ENCODE data around the gene SUPT3H. TPM values are rescaled to one million over a fixed set of nuclear protein-coding genes. Genes with fewer than 3 reads are reported as not detected.

Gene SUPT3H
- total RNA-seq, 1 donor from 2014 or later, result 12.4 TPM

GRCh38 chr6:45003961-45004360 lies 373.8 kb downstream of the SUPT3H start:
- intact Hi-C loops (cut with micrococcal nuclease), result loop anchor here (5.0 to 10.0 kb wide), 3 partner anchors 77 to 1008 kb away; no protein-coding TSS in a partner anchor
- Mint-ChIP-seq H3K27me3 (no peaks in the 10 kb centered on the region), H3K4me1 (peaks cover 29% of the 10 kb centered on the region), H3K36me3 (ENCODE audit: low read depth) (peaks cover 10% of the 10 kb centered on the region), H3K4me3 (no peak overlapping the region), H3K9me3 (peaks cover 15% of the 10 kb centered on the region), H3K27ac (no peak overlapping the region)
- DNase-seq, result no peak

- peaks cover 29% of the 10 kb centered on the region for H3K4me1 Mint-ChIP-seq
- no peak overlapping the region for H3K4me3 Mint-ChIP-seq
- no peaks in the 10 kb centered on the region for H3K27me3 Mint-ChIP-seq
- no peak for DNase-seq
- peaks cover 10% of the 10 kb centered on the region for H3K36me3 Mint-ChIP-seq (ENCODE audit: low read depth)
- H3K9me3 Mint-ChIP-seq, result peaks cover 14% of the 10 kb centered on the region
- H3K27ac Mint-ChIP-seq, result no peak overlapping the region
- intact Hi-C loops (cut with micrococcal nuclease), result loop anchor here (5.0 to 10.0 kb wide), 3 partner anchors 76 to 1009 kb away; no protein-coding TSS in a partner anchor
Observed at GRCh38 chr6:45003387-45003786, 374.3 kb downstream of the SUPT3H start.

GRCh38 chr6:45002390-45003105 lies 375.2 kb downstream of the SUPT3H start:
- Mint-ChIP-seq H3K4me1 (peaks cover 29% of the 10 kb centered on the region), H3K27ac (peak overlapping the region; percentile 84), H3K9me3 (peaks cover 10% of the 10 kb centered on the region), H3K36me3 (ENCODE audit: low read depth) (peaks cover 10% of the 10 kb centered on the region), H3K27me3 (no peaks in the 10 kb centered on the region), H3K4me3 (peak overlapping the region; percentile 39)
- DNase-seq, result no peak
- intact Hi-C loops (cut with micrococcal nuclease), result loop anchor here (5.0 to 10.0 kb wide), 3 partner anchors 75 to 1010 kb away; no protein-coding TSS in a partner anchor

- Mint-ChIP-seq H3K27me3 (no peaks in the 10 kb centered on the region), H3K4me3 (peak overlapping the region; percentile 39), H3K36me3 (ENCODE audit: low read depth) (peaks cover 6% of the 10 kb centered on the region), H3K4me1 (peaks cover 29% of the 10 kb centered on the region), H3K27ac (peak overlapping the region; percentile 84), H3K9me3 (peaks cover 10% of the 10 kb centered on the region)
- intact Hi-C loops (cut with micrococcal nuclease), result loop anchor here (1.0 to 10.0 kb wide), 5 partner anchors 8 to 1011 kb away; no protein-coding TSS in a partner anchor
- peak; percentile 78 for DNase-seq
Observed at GRCh38 chr6:45001663-45002062, 376.1 kb downstream of the SUPT3H start.

GRCh38 chr6:45000833-45001232 lies 376.9 kb downstream of the SUPT3H start:
- H3K4me3 Mint-ChIP-seq, result no peak overlapping the region
- H3K27ac Mint-ChIP-seq, result peak overlapping the region; percentile 84
- intact Hi-C loops (cut with micrococcal nuclease), result loop anchor here (1.0 to 10.0 kb wide), 5 partner anchors 8 to 1011 kb away; no protein-coding TSS in a partner anchor
- peaks cover 3% of the 10 kb centered on the region for H3K36me3 Mint-ChIP-seq (ENCODE audit: low read depth)
- H3K4me1 Mint-ChIP-seq, result peaks cover 29% of the 10 kb centered on the region
- no peaks in the 10 kb centered on the region for H3K27me3 Mint-ChIP-seq
- peaks cover 5% of the 10 kb centered on the region for H3K9me3 Mint-ChIP-seq
- DNase-seq, result peak; percentile 66

GRCh38 chr6:44999066-44999465 lies 378.7 kb downstream of the SUPT3H start:
- Mint-ChIP-seq H3K27me3 (no peaks in the 10 kb centered on the region), H3K9me3 (no peaks in the 10 kb centered on the region), H3K4me1 (peaks cover 29% of the 10 kb centered on the region), H3K4me3 (no peak overlapping the region), H3K36me3 (ENCODE audit: low read depth) (peaks cover 2% of the 10 kb centered on the region), H3K27ac (no peak overlapping the region)
- no peak for DNase-seq
- intact Hi-C loops (cut with micrococcal nuclease), result no loop called here

GRCh38 chr6:44995486-44996132 lies 382.1 kb downstream of the SUPT3H start:
- no peak for DNase-seq
- intact Hi-C loops (cut with micrococcal nuclease), result no loop called here
- Mint-ChIP-seq H3K4me3 (no peak overlapping the region), H3K27ac (no peak overlapping the region), H3K9me3 (no peaks in the 10 kb centered on the region), H3K4me1 (peaks cover 7% of the 10 kb centered on the region), H3K27me3 (no peaks in the 10 kb centered on the region), H3K36me3 (ENCODE audit: low read depth) (no peaks in the 10 kb centered on the region)

GRCh38 chr6:44989391-44989790 lies 388.3 kb downstream of the SUPT3H start:
- H3K27me3 Mint-ChIP-seq, result no peaks in the 10 kb centered on the region

GRCh38 chr6:44985006-44985405 lies 392.7 kb downstream of the SUPT3H start:
- Mint-ChIP-seq H3K36me3 (ENCODE audit: low read depth) (peaks cover 8% of the 10 kb centered on the region), H3K9me3 (peaks cover 29% of the 10 kb centered on the region), H3K4me3 (no peak overlapping the region), H3K4me1 (peaks cover 4% of the 10 kb centered on the region), H3K27ac (no peak overlapping the region), H3K27me3 (no peaks in the 10 kb centered on the region)
- intact Hi-C loops (cut with micrococcal nuclease), result no loop called here
- DNase-seq, result no peak

More at GRCh38 chr6:44989391-44989790, 388.3 kb downstream of the SUPT3H start:
- peaks cover 26% of the 10 kb centered on the region for H3K9me3 Mint-ChIP-seq
- intact Hi-C loops (cut with micrococcal nuclease), result no loop called here
- no peak overlapping the region for H3K4me3 Mint-ChIP-seq
- H3K4me1 Mint-ChIP-seq, result peaks cover 1% of the 10 kb centered on the region
- H3K36me3 Mint-ChIP-seq (ENCODE audit: low read depth), result peaks cover 6% of the 10 kb centered on the region
- H3K27ac Mint-ChIP-seq, result no peak overlapping the region
- no peak for DNase-seq

GRCh38 chr6:44983467-44984365 lies 394.0 kb downstream of the SUPT3H start:
- Mint-ChIP-seq H3K9me3 (peaks cover 24% of the 10 kb centered on the region), H3K4me1 (peaks cover 12% of the 10 kb centered on the region), H3K27me3 (no peaks in the 10 kb centered on the region), H3K4me3 (no peak overlapping the region), H3K36me3 (ENCODE audit: low read depth) (peaks cover 8% of the 10 kb centered on the region), H3K27ac (no peak overlapping the region)
- intact Hi-C loops (cut with micrococcal nuclease), result no loop called here
- DNase-seq, result no peak

- intact Hi-C loops (cut with micrococcal nuclease), result no loop called here
- no peak for DNase-seq
- Mint-ChIP-seq H3K9me3 (peaks cover 13% of the 10 kb centered on the region), H3K27ac (no peak overlapping the region), H3K4me3 (no peak overlapping the region), H3K36me3 (ENCODE audit: low read depth) (peaks cover 6% of the 10 kb centered on the region), H3K27me3 (no peaks in the 10 kb centered on the region), H3K4me1 (peaks cover 20% of the 10 kb centered on the region)
Observed at GRCh38 chr6:44980841-44981240, 396.9 kb downstream of the SUPT3H start.

- H3K9me3 Mint-ChIP-seq, result peaks cover 18% of the 10 kb centered on the region
- peaks cover 19% of the 10 kb centered on the region for H3K4me1 Mint-ChIP-seq
- intact Hi-C loops (cut with micrococcal nuclease), result loop anchor here (1.0 to 5.0 kb wide), 5 partner anchors 24 to 315 kb away; no protein-coding TSS in a partner anchor
- peak overlapping the region; percentile 8 for H3K4me3 Mint-ChIP-seq
- H3K27ac Mint-ChIP-seq, result peak overlapping the region; percentile 71
- H3K36me3 Mint-ChIP-seq (ENCODE audit: low read depth), result peaks cover 19% of the 10 kb centered on the region
- peak; percentile 75 for DNase-seq
- no peaks in the 10 kb centered on the region for H3K27me3 Mint-ChIP-seq
Observed at GRCh38 chr6:44976677-44977641, 400.8 kb downstream of the SUPT3H start.

Data from activated CD4-positive, alpha-beta T cell treated with anti-CD3 and anti-CD28 coated beads, Interleukin-2, amount 10 ng/mL, durations not matched to agents 24 days and 14 days (primary cell).